Suprapubic skin (tissue), 4 donors: ENCODE data around the gene MAPK11.

Experiments
- EP300 ChIP-seq: sonication (generic); formaldehyde crosslinking; IDR thresholded peaks from one replicate; pipeline ENCODE4 v1.6.1; 2017; ENCODE audit warnings: antibody characterized with exemption
- POLR2A ChIP-seq, 2 donors: fragments of 450-650 bp; IDR thresholded peaks; one replicate each; pipeline ENCODE4 v1.6.1; 2017; ENCODE audit warnings: antibody characterized with exemption in 2 of 2, mild to moderate bottlenecking in 2 of 2, moderate library complexity in 2 of 2
- POLR2AphosphoS5 ChIP-seq, 3 donors: sonication (generic); formaldehyde crosslinking; IDR thresholded peaks; one replicate each; pipeline ENCODE4 v1.6.1; 2017; ENCODE audit warnings: antibody characterized with exemption in 3 of 3
- TF ChIP-seq, protein P1 (sequence below), 2 donors: fragments of 200-600 bp in 1 of 2; fragments of 450-650 bp in 1 of 2; sonication (generic) in 1 of 2; IDR thresholded peaks; one replicate each; pipeline ENCODE4 v1.5.1; 2016 to 2019; ENCODE audit warnings: antibody characterized with exemption in 2 of 2, mild to moderate bottlenecking in 1 of 2, moderate library complexity in 1 of 2

DNA sequence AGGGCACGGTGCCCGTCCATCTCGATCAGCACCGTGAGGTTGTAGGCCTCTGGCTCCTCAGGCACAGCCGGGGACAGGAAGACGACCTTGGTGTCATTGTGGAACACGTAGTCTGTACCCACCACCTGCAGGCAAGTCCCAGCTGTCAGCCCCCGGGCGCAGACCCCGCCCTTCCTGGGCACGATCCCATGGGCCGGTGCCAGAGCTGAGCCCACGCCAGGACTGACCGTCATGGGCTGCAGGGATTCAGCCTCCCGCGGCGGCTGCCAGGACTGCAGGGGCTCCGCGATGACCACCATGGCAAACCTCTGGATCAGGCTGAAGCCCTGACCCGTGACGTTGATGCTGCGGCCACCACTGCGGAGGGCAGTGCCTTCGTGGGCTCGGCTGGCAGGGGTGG lies 11.8 kb upstream of the MAPK11 start:
- TF ChIP-seq, protein P1, sequence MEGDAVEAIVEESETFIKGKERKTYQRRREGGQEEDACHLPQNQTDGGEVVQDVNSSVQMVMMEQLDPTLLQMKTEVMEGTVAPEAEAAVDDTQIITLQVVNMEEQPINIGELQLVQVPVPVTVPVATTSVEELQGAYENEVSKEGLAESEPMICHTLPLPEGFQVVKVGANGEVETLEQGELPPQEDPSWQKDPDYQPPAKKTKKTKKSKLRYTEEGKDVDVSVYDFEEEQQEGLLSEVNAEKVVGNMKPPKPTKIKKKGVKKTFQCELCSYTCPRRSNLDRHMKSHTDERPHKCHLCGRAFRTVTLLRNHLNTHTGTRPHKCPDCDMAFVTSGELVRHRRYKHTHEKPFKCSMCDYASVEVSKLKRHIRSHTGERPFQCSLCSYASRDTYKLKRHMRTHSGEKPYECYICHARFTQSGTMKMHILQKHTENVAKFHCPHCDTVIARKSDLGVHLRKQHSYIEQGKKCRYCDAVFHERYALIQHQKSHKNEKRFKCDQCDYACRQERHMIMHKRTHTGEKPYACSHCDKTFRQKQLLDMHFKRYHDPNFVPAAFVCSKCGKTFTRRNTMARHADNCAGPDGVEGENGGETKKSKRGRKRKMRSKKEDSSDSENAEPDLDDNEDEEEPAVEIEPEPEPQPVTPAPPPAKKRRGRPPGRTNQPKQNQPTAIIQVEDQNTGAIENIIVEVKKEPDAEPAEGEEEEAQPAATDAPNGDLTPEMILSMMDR (IDR thresholded peaks at IDR 0.05) = no peak
- TF ChIP-seq POLR2AphosphoS5 (IDR thresholded peaks at IDR 0.05) (no peak), POLR2A (IDR thresholded peaks at IDR 0.05) (no peak), EP300 (no peak)
